SK-N-SH (cell line): ENCODE measurements around the gene CXCR3.
"Not testable (repeated sequence)": the region's sequence is repeated elsewhere in the genome, so short reads cannot be mapped to it uniquely, and the experiment has no call there.

Experiments used
- POLR2AphosphoS5 ChIP-seq: IDR thresholded peaks from 2 replicates; pipeline ENCODE4 v1.6.1; 2012; ENCODE audit warnings: low read depth, low read length
- YY1 ChIP-seq: IDR thresholded peaks from 2 replicates; pipeline ENCODE4 v1.4.0; 2012; ENCODE audit warnings: low read depth, mild to moderate bottlenecking

DNA sequence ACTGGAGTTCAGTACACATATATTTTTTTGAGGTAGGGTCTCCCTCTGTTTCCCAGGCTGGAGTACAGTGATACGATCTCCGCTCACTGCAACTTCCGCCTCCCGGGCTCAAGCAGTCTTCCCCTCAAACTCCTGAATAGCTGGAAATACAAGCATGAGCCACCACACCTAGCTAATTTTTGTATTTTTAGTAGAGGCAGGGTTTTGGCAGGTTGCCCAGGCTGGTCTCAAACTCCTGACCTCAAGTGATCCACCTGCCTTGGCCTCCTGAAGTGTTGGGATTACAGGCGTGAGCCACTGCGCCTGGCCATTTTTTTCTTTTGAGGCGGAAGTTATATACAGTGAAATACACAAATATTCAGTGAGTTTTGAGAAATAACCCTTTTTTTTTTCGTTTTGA, 46.9 kb downstream of the CXCR3 start:
- TF ChIP-seq YY1, POLR2AphosphoS5: not testable (repeated sequence)
